HepG2 (cell line): ENCODE results near the gene WARS2. TPM values are rescaled to one million over a fixed set of nuclear protein-coding genes. Genes with fewer than 3 reads are reported as not detected.

Experiments
- ATAC-seq: fragments of 200-7000 bp; cut with Tn5 transposase; 3 replicates; pipeline ENCODE4 v1.9.1; 2020; ENCODE audit warnings: mild to moderate bottlenecking, moderate library complexity
- BruUV-seq: library from RNA; stranded (reverse); fragments of 400-500 nt; replicated peaks from 2 replicates; lab custom pipeline; 2021; lab: Mats Ljungman, UMichigan
- CTCF ChIA-PET: fragments of 300-600 bp; formaldehyde crosslinking; extraction: SDS; loops from one replicate; lab custom pipeline; 2021; ENCODE audit warnings: low total read pairs, inconsistent platforms, low intra/inter-chr PET ratio; lab: Yijun Ruan, JAX
- POLR2A ChIA-PET: fragments of 350-600 bp; sonication (Branson Sonifier 250); formaldehyde crosslinking; loops from one replicate; lab custom pipeline; 2020; ENCODE audit warnings: antibody characterized with exemption, inconsistent platforms; lab: Yijun Ruan, JAX
- DNase-seq: peaks from one replicate; pipeline ENCODE4 v3.0.0-alpha.2; 2015; ENCODE audit warnings: low spot score
- FAIRE-seq: peaks from 3 replicates; lab custom pipeline; 2011; peaks lifted over from hg19 to GRCh38; lab: Jason Lieb, UNC
- H2AFZ ChIP-seq: one replicate; pipeline ENCODE4 v1.6.1; 2011; ENCODE audit warnings: low read length, inconsistent platforms
- H3K27ac ChIP-seq: fragments of 300-600 bp; 3 replicates; pipeline ENCODE4 v1.8.0; 2011; ENCODE audit warnings: mixed run types, mild to moderate bottlenecking, mixed read lengths, low read length, inconsistent platforms; ENCODE audit not compliant: insufficient read depth; ENCODE audit errors: extremely low read length
- H3K27me3 ChIP-seq, 2 experiments: fragments of 200-600 bp in 1 of 2; 2 replicates in 1 of 2; 3 replicates in 1 of 2; pipeline versions ENCODE4 v1.6.0 to v1.8.0; 2011; ENCODE audit warnings: low read length in 2 of 2, mild to moderate bottlenecking in 2 of 2, moderate library complexity in 2 of 2, inconsistent platforms in 1 of 2; ENCODE audit not compliant: insufficient read depth in 2 of 2, control insufficient read depth in 1 of 2
- H3K36me3 ChIP-seq, 2 experiments: fragments of 200-600 bp in 1 of 2; replicated peaks in 1 of 2; 2 replicates in 1 of 2; 3 replicates in 1 of 2; pipeline versions ENCODE4 v1.5.1 to v1.8.0; 2011; ENCODE audit warnings: low read length in 2 of 2, inconsistent platforms in 1 of 2; ENCODE audit not compliant: insufficient read depth in 2 of 2, control insufficient read depth in 1 of 2
- H3K4me1 ChIP-seq: 2 replicates; pipeline ENCODE4 v1.5.1; 2012; ENCODE audit warnings: low read length, inconsistent platforms; ENCODE audit not compliant: insufficient read depth
- H3K4me2 ChIP-seq: 2 replicates; pipeline ENCODE4 v1.6.0; 2011; ENCODE audit warnings: low read depth, low read length, inconsistent platforms
- H3K4me3 ChIP-seq, 3 experiments: fragments of 200-600 bp in 1 of 3; sonication (generic), shearing (Covaris generic) in 1 of 3; replicated peaks in 1 of 3; 2 replicates each; pipeline ENCODE4 v1.5.1; 2011 to 2016; ENCODE audit warnings: low read length in 3 of 3, inconsistent platforms in 2 of 3, low read depth in 2 of 3, mild to moderate bottlenecking in 2 of 3, control low read depth in 1 of 3, mixed read lengths in 1 of 3; ENCODE audit not compliant: insufficient read depth in 1 of 3
- H3K79me2 ChIP-seq: one replicate; pipeline ENCODE4 v1.6.1; 2011; ENCODE audit warnings: low read length, inconsistent platforms; ENCODE audit not compliant: insufficient read depth
- H3K9ac ChIP-seq: 2 replicates; pipeline ENCODE4 v1.6.0; 2011; ENCODE audit warnings: mild to moderate bottlenecking, low read depth, low read length, inconsistent platforms; ENCODE audit not compliant: insufficient read depth
- H3K9me3 ChIP-seq: 2 replicates; pipeline ENCODE4 v1.5.1; 2012; ENCODE audit warnings: mild to moderate bottlenecking, low read length
- H4K20me1 ChIP-seq: 2 replicates; pipeline ENCODE4 v1.6.0; 2011; ENCODE audit warnings: inconsistent platforms, mild to moderate bottlenecking, low read length, moderate library complexity; ENCODE audit not compliant: insufficient read depth
- ASH2L ChIP-seq: fragments of 300-600, 200-600 bp; sonication (generic); IDR thresholded peaks from 2 replicates; pipeline ENCODE4 v1.7.0; 2017; ENCODE audit warnings: low read depth, mild to moderate bottlenecking, moderate library complexity, mixed read lengths, low read length; ENCODE audit not compliant: insufficient read length
- ATF1 ChIP-seq: IDR thresholded peaks from 2 replicates; pipeline ENCODE4 v1.6.1; 2016; ENCODE audit warnings: mild to moderate bottlenecking, control low read depth
- BHLHE40 ChIP-seq: IDR thresholded peaks from 2 replicates; pipeline ENCODE4 v1.6.1; 2011; ENCODE audit warnings: low read length, improper control_type of control experiment
- CBX1 ChIP-seq: IDR thresholded peaks from one replicate; pipeline ENCODE4 v1.6.1; 2016; ENCODE audit warnings: antibody characterized with exemption, low read depth
- CENPX ChIP-seq: sonication (generic); formaldehyde crosslinking; IDR thresholded peaks from 2 replicates; pipeline ENCODE4 v1.9.0; 2021; ENCODE audit warnings: mild to moderate bottlenecking, missing genetic modification reagents, moderate library complexity
- CHD4 ChIP-seq: fragments of 200-600 bp; sonication (generic); IDR thresholded peaks from 2 replicates; pipeline ENCODE4 v1.7.0; 2017; ENCODE audit warnings: mild to moderate bottlenecking, low read length, borderline replicate concordance
- LRRFIP1 ChIP-seq: sonication (generic); formaldehyde crosslinking; conservative IDR thresholded peaks from 2 replicates; pipeline ENCODE4 v1.4.0; 2020; ENCODE audit warnings: missing genetic modification reagents
- NR3C1 ChIP-seq: sonication (generic); formaldehyde crosslinking; IDR thresholded peaks from 2 replicates; pipeline ENCODE4 v1.4.0; 2020; ENCODE audit warnings: missing genetic modification reagents
- POGZ ChIP-seq: sonication (generic); formaldehyde crosslinking; IDR thresholded peaks from 2 replicates; pipeline ENCODE4 v1.4.0; 2020; ENCODE audit warnings: mild to moderate bottlenecking, missing genetic modification reagents
- ZFP1 ChIP-seq: IDR thresholded peaks from 2 replicates; pipeline ENCODE4 v1.6.1; 2016
- ZNF343 ChIP-seq: sonication (generic); formaldehyde crosslinking; IDR thresholded peaks from 2 replicates; pipeline ENCODE4 v1.4.0; 2020; ENCODE audit warnings: mild to moderate bottlenecking, missing genetic modification reagents
- ZNF432 ChIP-seq: sonication (generic); formaldehyde crosslinking; IDR thresholded peaks from 2 replicates; pipeline ENCODE4 v1.5.0; 2020; ENCODE audit warnings: missing genetic modification reagents, mild to moderate bottlenecking, borderline replicate concordance
- ZNF549 ChIP-seq: sonication (generic); formaldehyde crosslinking; IDR thresholded peaks from 2 replicates; pipeline ENCODE4 v1.5.0; 2020; ENCODE audit warnings: missing genetic modification reagents
- ZNF569 ChIP-seq: sonication (generic); formaldehyde crosslinking; IDR thresholded peaks from 2 replicates; pipeline ENCODE4 v1.5.0; 2020; ENCODE audit warnings: mild to moderate bottlenecking, missing genetic modification reagents, moderate library complexity, borderline replicate concordance
- ZNF614 ChIP-seq: IDR thresholded peaks from 2 replicates; pipeline ENCODE4 v1.6.1; 2018; ENCODE audit warnings: missing biosample characterization, missing genetic modification reagents, inconsistent platforms, borderline replicate concordance
- ZNF660 ChIP-seq: sonication (generic); formaldehyde crosslinking; IDR thresholded peaks from 2 replicates; pipeline ENCODE4 v1.5.1; 2020; ENCODE audit warnings: mild to moderate bottlenecking, low read depth, missing genetic modification reagents, borderline replicate concordance
- ZNF672 ChIP-seq: sonication (generic); formaldehyde crosslinking; IDR thresholded peaks from 2 replicates; pipeline ENCODE4 v1.8.1; 2022; ENCODE audit warnings: missing genetic modification reagents
- ZSCAN5A ChIP-seq: sonication (generic); formaldehyde crosslinking; IDR thresholded peaks from 2 replicates; pipeline ENCODE4 v1.8.0; 2022; ENCODE audit warnings: mild to moderate bottlenecking, missing genetic modification reagents, borderline replicate concordance
- WGBS: methylation state at CpG from one replicate; pipeline ENCODE4 v1.1.6; 2017; ENCODE audit warnings: low lambda C conversion rate; 5-methylcytosine and 5-hydroxymethylcytosine counted together
- in situ Hi-C: cut with HindIII; loops from 2 replicates; pipeline ENCODE4 v1.10.0; 2017; ENCODE audit warnings: low pct_unique_long_range_greater_than_20kb; ENCODE audit not compliant: extremely low pct_ligation_motif_present
- intact Hi-C: fragments of 100-400 bp; cut with micrococcal nuclease; formaldehyde crosslinking; loops from one replicate; pipeline ENCODE4 v1.10.0; 2022; ENCODE audit not compliant: unreplicated experiment
- polyA plus RNA-seq, 8 experiments: library from polyadenylated mRNA; depleted of rRNA in 3 of 8; stranded (reverse) in 7 of 8; unstranded in 1 of 8; fragments of >200 nt; fragmentation: Illumina TruSeq in 4 of 8; extraction: Trizol in 4 of 8; gene quantifications; 2 replicates each; pipeline versions ENCODE4 v1.2.1 to v1.2.3, GENCODE V29; 2011 to 2016; ENCODE audit warnings: low read depth in 4 of 8, missing spikeins in 1 of 8, mixed read lengths in 1 of 8; ENCODE audit not compliant: insufficient read depth in 1 of 8
- total RNA-seq, 5 experiments: library from RNA; depleted of rRNA; stranded (reverse); fragments of >200 nt; fragmentation: Illumina TruSeq; extraction: Trizol; gene quantifications; 2 replicates each; pipeline ENCODE4 v1.2.3, GENCODE V29; 2016; ENCODE audit warnings: low read depth in 1 of 5
- TF ChIP-seq, protein P1 (sequence below): IDR thresholded peaks from 2 replicates; pipeline ENCODE4 v1.6.1; 2016
- TF ChIP-seq, protein P2 (sequence below): sonication (generic); formaldehyde crosslinking; IDR thresholded peaks from 2 replicates; pipeline ENCODE4 v1.5.1; 2020; ENCODE audit warnings: missing genetic modification reagents, mild to moderate bottlenecking, borderline replicate concordance

Gene WARS2
- total and polyA plus RNA-seq, 2 of the 13 experiments (the other 11 are each of a cell fraction or from before 2014, with no cell fraction given), result 12.4 to 18.8 TPM

GRCh38 chr1:119081267-119081666, 59.2 kb downstream of the WARS2 start (continued):
- no peak for TF ChIP-seq ZSCAN5A (CRISPR knock-in tag)
- TF ChIP-seq ZFP1 (CRISPR knock-in tag), result no peak
- TF ChIP-seq POGZ, result no peak
- TF ChIP-seq LRRFIP1 (CRISPR knock-in tag), result no peak
- no peak for TF ChIP-seq ZNF672 (CRISPR knock-in tag)
- no peak for TF ChIP-seq ZNF569
- no peak for TF ChIP-seq CHD4
- no peak for TF ChIP-seq BHLHE40
- TF ChIP-seq ZNF549, result no peak
- TF ChIP-seq CBX1, result no peak
- TF ChIP-seq ZNF660 (CRISPR knock-in tag), result no peak
- TF ChIP-seq NR3C1 (CRISPR knock-in tag), result no peak
- TF ChIP-seq, all 625 proteins: peak for 0

GRCh38 chr1:119080586-119080985, 59.9 kb downstream of the WARS2 start:
- Histone ChIP-seq H2AFZ (no peak overlapping the region), H3K79me2 (no peaks in the 10 kb centered on the region), H3K27ac (no peak overlapping the region), H3K4me3 (no peak overlapping the region), H3K4me1 (no peaks in the 10 kb centered on the region), H3K27me3 (no peaks in the 10 kb centered on the region), H3K4me2 (no peak overlapping the region), H3K9ac (no peak overlapping the region), H4K20me1 (no peaks in the 10 kb centered on the region), H3K9me3 (no peaks in the 10 kb centered on the region), H3K36me3 (no peaks in the 10 kb centered on the region)
- ChIA-PET CTCF (no interaction called here), POLR2A (no interaction called here)
- BruUV-seq, result no TSS peak
- FAIRE-seq, result no peak
- in situ Hi-C loops, result no loop called here
- intact Hi-C loops, result no loop called here
- no peak for DNase-seq
- ATAC-seq, result no peak
- WGBS, result 92% methylated on average over 4 of the region's 4 CpGs
- TF ChIP-seq CENPX (no peak), ZNF343 (CRISPR knock-in tag) (no peak), ATF1 (CRISPR knock-in tag) (no peak), ZNF614 (CRISPR knock-in tag) (no peak), ASH2L (no peak), ZNF432 (no peak)
- TF ChIP-seq, protein P1, sequence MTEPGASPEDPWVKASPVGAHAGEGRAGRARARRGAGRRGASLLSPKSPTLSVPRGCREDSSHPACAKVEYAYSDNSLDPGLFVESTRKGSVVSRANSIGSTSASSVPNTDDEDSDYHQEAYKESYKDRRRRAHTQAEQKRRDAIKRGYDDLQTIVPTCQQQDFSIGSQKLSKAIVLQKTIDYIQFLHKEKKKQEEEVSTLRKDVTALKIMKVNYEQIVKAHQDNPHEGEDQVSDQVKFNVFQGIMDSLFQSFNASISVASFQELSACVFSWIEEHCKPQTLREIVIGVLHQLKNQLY (CRISPR knock-in tag), result no peak
- TF ChIP-seq, protein P2, sequence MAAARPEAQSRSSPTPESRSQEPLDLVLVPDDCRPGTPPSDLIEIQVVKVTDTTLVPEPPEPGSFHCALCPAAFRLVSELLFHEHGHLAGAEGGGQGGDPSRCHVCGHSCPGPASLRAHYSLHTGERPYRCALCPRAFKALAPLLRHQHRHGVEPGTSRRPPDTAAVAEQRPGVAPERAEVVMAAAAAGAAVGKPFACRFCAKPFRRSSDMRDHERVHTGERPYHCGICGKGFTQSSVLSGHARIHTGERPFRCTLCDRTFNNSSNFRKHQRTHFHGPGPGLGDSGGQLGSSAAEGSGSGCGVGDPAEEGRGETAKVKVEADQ (CRISPR knock-in tag), result no peak
